ENCODE results near the gene C14orf180.
"Not testable (repeated sequence)": the region's sequence is repeated elsewhere in the genome, so short reads cannot be mapped to it uniquely, and the experiment has no call there.

C14orf180 gene

GRCh38 chr14:104624939-104625338 is 45.4 kb downstream of the C14orf180 start:
- no peak for DNase-seq

GRCh38 chr14:104632781-104633180 is 53.2 kb downstream of the C14orf180 start:
- no peak for DNase-seq

- DNase-seq: no peak
Measured at GRCh38 chr14:104633276-104634137, 53.9 kb downstream of the C14orf180 start.

GRCh38 chr14:104634138-104634760 is 54.7 kb downstream of the C14orf180 start:
- DNase-seq: no peak

- no peak for DNase-seq
Measured at GRCh38 chr14:104634886-104635570, 55.5 kb downstream of the C14orf180 start.

GRCh38 chr14:104635717-104636116 is 56.2 kb downstream of the C14orf180 start:
- DNase-seq: no peak

- DNase-seq: no peak
Measured at GRCh38 chr14:104636131-104636530, 56.6 kb downstream of the C14orf180 start.

- not testable (repeated sequence) for DNase-seq
Measured at GRCh38 chr14:104636846-104637545, 57.4 kb downstream of the C14orf180 start.

- DNase-seq: no peak
Measured at GRCh38 chr14:104637546-104638003, 58.0 kb downstream of the C14orf180 start.

GRCh38 chr14:104638190-104638589 is 58.6 kb downstream of the C14orf180 start:
- no peak for DNase-seq

- DNase-seq: no peak
Measured at GRCh38 chr14:104638927-104639450, 59.4 kb downstream of the C14orf180 start.

GRCh38 chr14:104639471-104639870 is 59.9 kb downstream of the C14orf180 start:
- DNase-seq: no peak
